Measurements from ENCODE around the gene FRAS1. TPM values are rescaled to one million over a fixed set of nuclear protein-coding genes. Genes with fewer than 3 reads are reported as not detected.
A peak's percentile ranks its signal among the peaks of the same experiment; 100 is the strongest.

The FRAS1 gene
- total and polyA plus RNA-seq, 9 of the 15 experiments (the other 6 are each of a cell fraction or from before 2014, with no cell fraction given), result under 0.01 to 0.11 (median 0.04) TPM; not detected in 2

DNA sequence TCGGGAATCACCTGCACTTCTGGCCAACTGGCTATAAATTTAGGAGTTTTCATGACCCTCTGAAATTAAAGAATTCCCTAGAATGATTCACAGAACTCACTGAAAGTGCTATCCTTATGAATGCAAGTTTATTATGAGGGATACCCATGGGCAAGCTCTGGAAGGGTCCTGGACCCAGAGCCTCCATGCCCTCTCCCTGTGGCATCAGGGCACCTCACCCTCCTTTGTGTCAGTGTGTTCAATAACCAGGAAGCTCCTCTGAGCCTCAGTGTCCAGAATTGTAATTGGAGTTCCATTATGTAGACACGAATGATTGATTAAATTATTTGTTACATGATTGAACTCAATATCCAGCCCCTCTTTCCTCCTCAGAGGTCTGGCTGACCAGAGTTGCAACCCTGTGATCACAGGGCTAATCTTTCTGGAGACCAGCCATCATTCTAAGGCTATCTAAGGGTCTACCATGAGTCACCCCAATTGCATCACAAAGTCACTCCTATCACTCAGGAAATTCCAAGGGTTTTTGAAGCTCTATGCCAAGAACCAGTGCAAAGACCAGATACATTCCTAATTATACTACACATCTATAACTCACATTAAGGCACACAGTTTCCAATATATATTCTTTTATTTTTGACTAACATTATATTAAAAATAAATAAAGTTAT, 503.3 kb downstream of the FRAS1 start:
- no peak overlapping the region for H2AFZ ChIP-seq (ENCODE audit: low read depth, low read length)
- H3K4me1 ChIP-seq (replicated peaks in 1 of 2; ENCODE audit: control insufficient read depth in 2 of 2, insufficient read depth in 2 of 2, low read length in 2 of 2), result peaks cover 0 to 3% of the 10 kb centered on the region in 2 experiments; a peak in 2 of 5 replicates
- no peaks in the 10 kb centered on the region for H3K9me1 ChIP-seq (ENCODE audit: control insufficient read depth, insufficient read depth, low read length)
- no peak overlapping the region for H3K4me2 ChIP-seq (ENCODE audit: insufficient read depth, low read length)
- intact Hi-C loops (cut with micrococcal nuclease) (no loop called here), in situ Hi-C loops (cut with MboI) (no loop called here)
- H3K4me3 ChIP-seq, result no peak overlapping the region
- no peak overlapping the region for H3K9ac ChIP-seq (ENCODE audit: insufficient read depth in 1 of 2, low read depth in 2 of 2, low read length in 2 of 2)
- 3% methylated on average over 2 of the region's 2 CpGs for WGBS (ENCODE audit: insufficient coverage, low coverage, missing lambda C conversion rate)
- ATAC-seq (0 out of 3 replicates have a peak, but pooled peaks have one; percentile 36), FAIRE-seq (no peak), DNase-seq (ENCODE audit: extremely low read depth in 1 of 4, low spot score in 3 of 4) (peak in 1 of 4 experiments; percentile 31)
- no peaks in the 10 kb centered on the region for H3K79me2 ChIP-seq (ENCODE audit: control insufficient read depth, insufficient read depth, low read length)
- H3K27me3 ChIP-seq (ENCODE audit: control insufficient read depth in 2 of 2, insufficient read depth in 2 of 2, low read length in 2 of 2), result no peaks in the 10 kb centered on the region
- H3K36me3 ChIP-seq (ENCODE audit: control insufficient read depth, insufficient read depth, low read length), result no peaks in the 10 kb centered on the region
- no TSS peak for BruUV-seq (replicated peaks)
- POLR2A ChIA-PET, result interaction anchor here (0.6 to 1.3 kb wide), 2 partner anchors 8 to 1142 kb away, joined by 3 read pairs; partner anchors contain the start of gene ANXA3
- no peaks in the 10 kb centered on the region for H3K9me3 ChIP-seq (replicated peaks; ENCODE audit: control insufficient read depth, insufficient read depth, low read depth, low read length)
- CTCF ChIA-PET (ENCODE audit: low intra/inter-chr PET ratio), result no interaction called here
- no peaks in the 10 kb centered on the region for H4K20me1 ChIP-seq (replicated peaks; ENCODE audit: control insufficient read depth, insufficient read depth, low read length)
- H3K27ac ChIP-seq (ENCODE audit: extremely low read depth, low read depth, low read length), result no peak overlapping the region
- no peak for TF ChIP-seq ETV5 (CRISPR knock-in tag; IDR thresholded peaks at IDR 0.05; ENCODE audit: low read depth)
- TF ChIP-seq, protein P1, sequence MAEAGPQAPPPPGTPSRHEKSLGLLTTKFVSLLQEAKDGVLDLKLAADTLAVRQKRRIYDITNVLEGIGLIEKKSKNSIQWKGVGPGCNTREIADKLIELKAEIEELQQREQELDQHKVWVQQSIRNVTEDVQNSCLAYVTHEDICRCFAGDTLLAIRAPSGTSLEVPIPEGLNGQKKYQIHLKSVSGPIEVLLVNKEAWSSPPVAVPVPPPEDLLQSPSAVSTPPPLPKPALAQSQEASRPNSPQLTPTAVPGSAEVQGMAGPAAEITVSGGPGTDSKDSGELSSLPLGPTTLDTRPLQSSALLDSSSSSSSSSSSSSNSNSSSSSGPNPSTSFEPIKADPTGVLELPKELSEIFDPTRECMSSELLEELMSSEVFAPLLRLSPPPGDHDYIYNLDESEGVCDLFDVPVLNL (CRISPR knock-in tag; IDR thresholded peaks at IDR 0.05; ENCODE audit: low read depth), result no peak
- TF ChIP-seq ATF7 (IDR thresholded peaks at IDR 0.05), result peak; percentile 48; the same call in 1 of the 2 replicates
- peak; percentile 60; the same call in 1 of the 2 replicates for TF ChIP-seq SMARCE1 (IDR thresholded peaks at IDR 0.05)
- TF ChIP-seq JUN (IDR thresholded peaks at IDR 0.05; ENCODE audit: borderline replicate concordance, low read depth, low read length), result peak; percentile 90
- TF ChIP-seq JUN (CRISPR knock-in tag; IDR thresholded peaks at IDR 0.05; ENCODE audit: borderline replicate concordance), result no peak
- peak; percentile 63 for TF ChIP-seq CEBPG (CRISPR knock-in tag; IDR thresholded peaks at IDR 0.05)
- peak; percentile 55 to 83; a peak in 3 of 4 replicates for TF ChIP-seq CEBPG (tag; conservative IDR thresholded peaks at IDR 0.05 in 1 of 2, IDR thresholded peaks at IDR 0.05 in 1 of 2)
- TF ChIP-seq SMARCA4 (IDR thresholded peaks at IDR 0.05), result peak; percentile 64; the same call in 1 of the 2 replicates
- TF ChIP-seq TRIM24 (IDR thresholded peaks at IDR 0.05), result peak; percentile 35 to 55; a peak in 1 of 4 replicates
- peak; percentile 47; the same call in 1 of the 2 replicates for TF ChIP-seq NFIC (IDR thresholded peaks at IDR 0.05)
- 0 out of 2 replicates have a peak, but pooled peaks have one; percentile 40 for TF ChIP-seq DPF2 (IDR thresholded peaks at IDR 0.05)
- TF ChIP-seq, protein P2, sequence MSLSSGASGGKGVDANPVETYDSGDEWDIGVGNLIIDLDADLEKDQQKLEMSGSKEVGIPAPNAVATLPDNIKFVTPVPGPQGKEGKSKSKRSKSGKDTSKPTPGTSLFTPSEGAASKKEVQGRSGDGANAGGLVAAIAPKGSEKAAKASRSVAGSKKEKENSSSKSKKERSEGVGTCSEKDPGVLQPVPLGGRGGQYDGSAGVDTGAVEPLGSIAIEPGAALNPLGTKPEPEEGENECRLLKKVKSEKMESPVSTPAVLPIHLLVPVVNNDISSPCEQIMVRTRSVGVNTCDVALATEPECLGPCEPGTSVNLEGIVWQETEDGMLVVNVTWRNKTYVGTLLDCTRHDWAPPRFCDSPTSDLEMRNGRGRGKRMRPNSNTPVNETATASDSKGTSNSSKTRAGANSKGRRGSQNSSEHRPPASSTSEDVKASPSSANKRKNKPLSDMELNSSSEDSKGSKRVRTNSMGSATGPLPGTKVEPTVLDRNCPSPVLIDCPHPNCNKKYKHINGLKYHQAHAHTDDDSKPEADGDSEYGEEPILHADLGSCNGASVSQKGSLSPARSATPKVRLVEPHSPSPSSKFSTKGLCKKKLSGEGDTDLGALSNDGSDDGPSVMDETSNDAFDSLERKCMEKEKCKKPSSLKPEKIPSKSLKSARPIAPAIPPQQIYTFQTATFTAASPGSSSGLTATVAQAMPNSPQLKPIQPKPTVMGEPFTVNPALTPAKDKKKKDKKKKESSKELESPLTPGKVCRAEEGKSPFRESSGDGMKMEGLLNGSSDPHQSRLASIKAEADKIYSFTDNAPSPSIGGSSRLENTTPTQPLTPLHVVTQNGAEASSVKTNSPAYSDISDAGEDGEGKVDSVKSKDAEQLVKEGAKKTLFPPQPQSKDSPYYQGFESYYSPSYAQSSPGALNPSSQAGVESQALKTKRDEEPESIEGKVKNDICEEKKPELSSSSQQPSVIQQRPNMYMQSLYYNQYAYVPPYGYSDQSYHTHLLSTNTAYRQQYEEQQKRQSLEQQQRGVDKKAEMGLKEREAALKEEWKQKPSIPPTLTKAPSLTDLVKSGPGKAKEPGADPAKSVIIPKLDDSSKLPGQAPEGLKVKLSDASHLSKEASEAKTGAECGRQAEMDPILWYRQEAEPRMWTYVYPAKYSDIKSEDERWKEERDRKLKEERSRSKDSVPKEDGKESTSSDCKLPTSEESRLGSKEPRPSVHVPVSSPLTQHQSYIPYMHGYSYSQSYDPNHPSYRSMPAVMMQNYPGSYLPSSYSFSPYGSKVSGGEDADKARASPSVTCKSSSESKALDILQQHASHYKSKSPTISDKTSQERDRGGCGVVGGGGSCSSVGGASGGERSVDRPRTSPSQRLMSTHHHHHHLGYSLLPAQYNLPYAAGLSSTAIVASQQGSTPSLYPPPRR (CRISPR knock-in tag; IDR thresholded peaks at IDR 0.05; ENCODE audit: borderline replicate concordance), result no peak
- no peak for TF ChIP-seq ZNF699 (CRISPR knock-in tag; IDR thresholded peaks at IDR 0.05; ENCODE audit: insufficient replicate concordance)
- TF ChIP-seq ZFP1 (CRISPR knock-in tag; IDR thresholded peaks at IDR 0.05), result no peak
- no peak for TF ChIP-seq SAFB2 (IDR thresholded peaks at IDR 0.05; ENCODE audit: borderline replicate concordance, low read depth, low read length, severe bottlenecking)
